ENCODE measurements around the gene SLC32A1. TPM values are rescaled to one million over a fixed set of nuclear protein-coding genes. Genes with fewer than 3 reads are reported as not detected.

The SLC32A1 gene
- total and polyA plus RNA-seq, 2 of the 13 experiments (the other 11 are each of a cell fraction or from before 2014, with no cell fraction given), result not detected

DNA sequence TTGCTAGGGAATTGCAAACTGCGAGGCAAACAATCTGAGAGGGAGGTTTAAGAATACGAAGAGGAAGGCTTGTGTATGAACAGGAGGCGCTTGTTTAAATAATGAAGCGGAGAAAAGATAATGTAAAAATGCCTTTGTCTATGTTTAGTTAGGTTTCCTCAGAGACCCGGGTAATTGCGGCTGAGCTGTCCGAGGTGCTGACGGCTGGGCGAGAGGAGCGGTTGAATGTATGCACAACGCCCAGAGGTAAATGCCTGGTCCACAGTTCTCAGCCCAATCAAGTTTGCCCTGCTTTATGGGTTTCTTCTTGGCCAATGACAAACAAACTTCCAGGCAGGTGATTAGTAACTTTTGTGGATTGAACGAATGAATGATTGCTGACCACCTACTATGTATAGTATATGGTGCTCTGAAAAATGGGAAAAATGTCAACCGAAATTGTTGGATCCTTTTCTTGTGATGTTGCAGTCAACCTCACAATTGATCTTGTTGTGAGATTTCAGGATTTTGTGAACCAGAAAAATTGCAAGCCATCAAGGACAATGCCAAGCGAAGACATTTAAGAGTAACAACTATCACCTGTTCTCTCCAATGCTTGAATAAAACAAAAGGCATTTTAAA lies 38.3 kb upstream of the SLC32A1 start (continued):
- peak; percentile 71; the same call in 1 of the 2 replicates for TF ChIP-seq ZNF318 (CRISPR knock-in tag; IDR thresholded peaks at IDR 0.05)
- TF ChIP-seq KDM4B (CRISPR knock-in tag; IDR thresholded peaks at IDR 0.05), result peak; percentile 90
- TF ChIP-seq, protein P1, sequence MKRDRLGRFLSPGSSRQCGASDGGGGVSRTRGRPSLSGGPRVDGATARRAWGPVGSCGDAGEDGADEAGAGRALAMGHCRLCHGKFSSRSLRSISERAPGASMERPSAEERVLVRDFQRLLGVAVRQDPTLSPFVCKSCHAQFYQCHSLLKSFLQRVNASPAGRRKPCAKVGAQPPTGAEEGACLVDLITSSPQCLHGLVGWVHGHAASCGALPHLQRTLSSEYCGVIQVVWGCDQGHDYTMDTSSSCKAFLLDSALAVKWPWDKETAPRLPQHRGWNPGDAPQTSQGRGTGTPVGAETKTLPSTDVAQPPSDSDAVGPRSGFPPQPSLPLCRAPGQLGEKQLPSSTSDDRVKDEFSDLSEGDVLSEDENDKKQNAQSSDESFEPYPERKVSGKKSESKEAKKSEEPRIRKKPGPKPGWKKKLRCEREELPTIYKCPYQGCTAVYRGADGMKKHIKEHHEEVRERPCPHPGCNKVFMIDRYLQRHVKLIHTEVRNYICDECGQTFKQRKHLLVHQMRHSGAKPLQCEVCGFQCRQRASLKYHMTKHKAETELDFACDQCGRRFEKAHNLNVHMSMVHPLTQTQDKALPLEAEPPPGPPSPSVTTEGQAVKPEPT (CRISPR knock-in tag; IDR thresholded peaks at IDR 0.05; ENCODE audit: low read depth), result peak; percentile 88; the same call in 1 of the 2 replicates
- TF ChIP-seq EP300 (IDR thresholded peaks at IDR 0.05; ENCODE audit: low read depth in 2 of 2, low read length in 2 of 2), result no peak
- TF ChIP-seq EP300 (CRISPR knock-in tag; IDR thresholded peaks at IDR 0.05; ENCODE audit: borderline replicate concordance), result peak; percentile 50; the same call in 1 of the 2 replicates
- peak; percentile 79; the same call in 1 of the 2 replicates for TF ChIP-seq ZNF205 (CRISPR knock-in tag; IDR thresholded peaks at IDR 0.05)
- TF ChIP-seq ZNF644 (CRISPR knock-in tag; IDR thresholded peaks at IDR 0.05; ENCODE audit: low read depth), result peak; percentile 88
- TF ChIP-seq ZNF430 (CRISPR knock-in tag; IDR thresholded peaks at IDR 0.05), result peak; percentile 90
- TF ChIP-seq ZNF501 (CRISPR knock-in tag; IDR thresholded peaks at IDR 0.05), result peak; percentile 70
- TF ChIP-seq, protein P2, sequence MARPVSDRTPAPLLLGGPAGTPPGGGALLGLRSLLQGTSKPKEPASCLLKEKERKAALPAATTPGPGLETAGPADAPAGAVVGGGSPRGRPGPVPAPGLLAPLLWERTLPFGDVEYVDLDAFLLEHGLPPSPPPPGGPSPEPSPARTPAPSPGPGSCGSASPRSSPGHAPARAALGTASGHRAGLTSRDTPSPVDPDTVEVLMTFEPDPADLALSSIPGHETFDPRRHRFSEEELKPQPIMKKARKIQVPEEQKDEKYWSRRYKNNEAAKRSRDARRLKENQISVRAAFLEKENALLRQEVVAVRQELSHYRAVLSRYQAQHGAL (CRISPR knock-in tag; IDR thresholded peaks at IDR 0.05; ENCODE audit: not compliant biosample characterization), result peak; percentile 97
- TF ChIP-seq DRAP1 (CRISPR knock-in tag; IDR thresholded peaks at IDR 0.05), result peak; percentile 71
